NCI-H187 treated with DMSO at 0.1 percent for 48 hours (cell line): ENCODE measurements around the gene ERF.
"Not testable (repeated sequence)": the region's sequence is repeated elsewhere in the genome, so short reads cannot be mapped to it uniquely, and the experiment has no call there.

Experiments
- DNase-seq: peaks from one replicate; lab custom pipeline; 2025; lab: John Stamatoyannopoulos, UW

The ERF gene

DNA sequence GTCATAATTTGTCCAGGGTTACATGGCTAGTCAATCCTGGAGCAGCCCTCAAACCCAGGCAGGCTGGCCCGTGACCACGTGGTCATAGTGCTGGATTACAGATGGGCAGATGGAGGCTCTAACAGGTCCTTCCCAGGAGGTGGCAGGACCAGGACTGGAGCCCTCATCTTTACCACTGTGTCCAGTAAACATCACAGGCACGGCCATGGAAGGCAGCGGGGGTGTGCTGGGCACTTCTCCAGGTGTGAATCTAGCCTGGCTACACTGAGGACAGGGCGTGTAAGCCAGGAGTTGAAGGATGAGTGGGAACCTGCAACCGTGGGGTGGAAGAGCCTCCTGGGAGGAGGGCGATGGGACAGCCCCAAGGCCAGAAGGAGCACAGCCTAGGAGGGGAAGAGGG lies 20.2 kb upstream of the ERF start:
- no peak for DNase-seq

GRCh38 chr19:42274065-42274682 lies 19.2 kb upstream of the ERF start:
- DNase-seq = no peak

DNA sequence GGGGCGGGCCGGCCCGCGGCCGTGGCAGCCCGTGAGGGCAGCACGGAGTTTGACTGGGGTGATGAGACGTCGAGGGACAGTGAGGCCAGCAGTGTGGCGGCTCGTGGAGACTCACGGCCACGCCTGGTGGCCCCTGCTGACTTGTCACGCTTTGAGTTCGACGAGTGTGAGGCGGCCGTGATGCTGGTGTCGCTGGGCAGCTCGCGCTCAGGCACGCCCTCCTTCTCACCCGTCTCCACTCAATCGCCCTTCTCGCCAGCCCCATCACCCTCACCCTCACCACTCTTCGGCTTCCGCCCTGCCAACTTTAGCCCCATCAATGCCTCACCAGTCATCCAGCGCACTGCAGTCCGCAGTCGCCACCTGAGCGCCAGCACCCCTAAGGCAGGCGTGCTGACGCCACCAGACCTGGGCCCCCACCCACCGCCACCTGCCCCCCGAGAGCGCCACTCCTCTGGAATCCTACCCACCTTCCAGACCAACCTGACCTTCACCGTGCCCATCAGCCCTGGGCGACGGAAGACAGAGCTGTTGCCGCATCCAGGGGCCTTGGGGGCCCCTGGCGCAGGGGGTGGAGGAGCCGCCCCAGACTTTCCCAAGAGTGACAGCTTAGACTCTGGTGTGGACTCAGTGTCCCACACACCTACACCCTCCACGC lies 18.6 kb upstream of the ERF start:
- DNase-seq = no peak

GRCh38 chr19:42272989-42273406 lies 18.1 kb upstream of the ERF start:
- no peak for DNase-seq

- DNase-seq = no peak
These were observed 17.6 kb upstream of the ERF start for GRCh38 chr19:42272535-42272897.

GRCh38 chr19:42271861-42272534 lies 17.1 kb upstream of the ERF start:
- no peak for DNase-seq

DNA sequence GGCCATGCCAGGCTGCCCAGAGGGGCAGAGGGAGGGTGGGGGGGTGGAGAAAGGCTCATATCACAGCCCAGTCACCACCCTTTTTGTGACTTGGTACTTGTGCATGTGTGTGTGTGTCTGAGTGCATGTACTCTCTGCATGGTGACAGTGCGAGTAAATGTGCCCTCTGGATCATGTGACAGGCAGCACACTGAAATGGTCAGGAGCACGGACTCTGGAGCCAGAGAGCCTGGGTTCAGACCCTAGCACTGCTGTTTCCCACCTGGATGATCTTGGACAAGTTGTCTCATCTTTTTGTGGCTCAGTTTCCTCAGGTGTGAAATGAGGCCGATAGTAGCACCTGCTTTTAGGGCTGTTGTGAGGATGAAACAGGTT lies 16.1 kb upstream of the ERF start:
- DNase-seq = no peak

- no peak for DNase-seq
These were observed 15.6 kb upstream of the ERF start for GRCh38 chr19:42270346-42271044.

DNA sequence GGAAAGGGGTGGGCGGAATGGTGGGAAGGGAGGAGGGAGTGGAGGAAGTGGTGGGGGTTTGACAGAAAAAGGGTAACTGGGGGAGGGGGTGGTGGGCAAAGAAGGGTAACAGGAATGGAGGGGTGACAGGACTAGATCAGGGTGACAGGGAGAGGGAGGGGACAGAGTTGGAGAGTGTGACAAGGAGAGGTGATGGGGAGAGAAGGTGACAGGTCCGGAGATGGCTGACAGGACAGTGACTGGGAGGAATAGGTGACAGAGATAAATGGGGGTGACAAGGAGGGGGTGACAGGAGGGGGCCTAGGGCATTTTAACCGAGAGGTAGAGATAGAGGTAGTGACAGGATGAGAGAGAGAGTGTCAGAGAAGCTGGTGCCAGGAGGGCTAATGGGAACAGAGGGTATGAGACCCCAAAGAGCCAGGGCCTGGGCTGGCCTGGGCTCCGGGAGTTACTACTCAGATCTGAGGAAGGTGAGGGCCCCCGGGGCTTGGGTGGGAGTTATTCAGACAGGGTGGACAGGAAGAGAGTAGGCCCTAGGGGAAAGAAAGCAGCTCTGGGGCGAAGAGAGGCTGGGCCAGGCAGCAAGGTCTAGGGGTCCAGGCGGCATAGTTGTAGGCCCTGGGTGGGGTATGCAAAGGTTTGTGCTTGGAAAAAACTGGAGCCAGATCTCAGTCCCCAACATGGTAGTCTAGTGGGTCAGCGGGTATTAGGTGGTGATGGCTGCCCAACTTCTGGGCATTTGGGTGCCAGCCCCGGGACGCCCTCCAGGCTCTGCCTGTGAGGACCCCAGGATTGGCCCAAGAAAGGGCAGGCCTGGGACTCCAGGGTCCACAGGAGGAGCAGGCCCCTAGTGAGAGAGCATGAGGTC lies 14.8 kb upstream of the ERF start:
- DNase-seq = no peak

GRCh38 chr19:42268704-42269477 lies 14.0 kb upstream of the ERF start, which contains the start of gene CIC:
Gene CIC (plus strand): TSS chr19:42269252. CDS start chr19:42271784, 2,532 bp downstream.
- peak; percentile 100 for DNase-seq

DNA sequence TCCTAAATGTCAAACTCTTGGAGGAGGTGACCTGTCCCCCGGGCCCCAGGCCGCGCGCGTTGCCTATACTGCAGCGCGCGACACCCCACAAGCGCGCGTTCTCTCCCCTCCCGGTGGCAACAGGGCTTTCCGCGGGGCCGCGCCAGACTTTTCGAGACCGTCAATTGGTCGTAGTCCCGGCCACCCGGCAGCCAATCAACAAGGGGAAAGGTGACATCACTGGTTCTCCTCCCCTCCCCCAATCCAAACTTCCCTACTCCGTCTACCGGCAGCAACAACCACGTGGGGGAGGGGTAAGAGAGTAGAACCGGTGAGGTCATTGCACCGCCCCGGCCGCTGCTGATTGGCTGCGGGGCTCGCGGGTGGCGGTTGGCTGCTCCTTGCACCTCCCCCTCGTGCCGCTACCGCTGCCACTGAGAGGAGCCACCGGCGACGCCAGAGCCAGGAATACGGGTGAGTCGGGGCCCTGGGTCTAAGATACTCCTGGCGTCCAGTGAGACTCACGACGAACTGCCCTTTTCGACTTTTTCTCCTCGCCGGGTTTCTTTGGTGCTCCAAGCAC lies 13.3 kb upstream of the ERF start:
- peak; percentile 99 for DNase-seq

GRCh38 chr19:42267644-42268141 lies 12.8 kb upstream of the ERF start:
- DNase-seq = no peak

DNA sequence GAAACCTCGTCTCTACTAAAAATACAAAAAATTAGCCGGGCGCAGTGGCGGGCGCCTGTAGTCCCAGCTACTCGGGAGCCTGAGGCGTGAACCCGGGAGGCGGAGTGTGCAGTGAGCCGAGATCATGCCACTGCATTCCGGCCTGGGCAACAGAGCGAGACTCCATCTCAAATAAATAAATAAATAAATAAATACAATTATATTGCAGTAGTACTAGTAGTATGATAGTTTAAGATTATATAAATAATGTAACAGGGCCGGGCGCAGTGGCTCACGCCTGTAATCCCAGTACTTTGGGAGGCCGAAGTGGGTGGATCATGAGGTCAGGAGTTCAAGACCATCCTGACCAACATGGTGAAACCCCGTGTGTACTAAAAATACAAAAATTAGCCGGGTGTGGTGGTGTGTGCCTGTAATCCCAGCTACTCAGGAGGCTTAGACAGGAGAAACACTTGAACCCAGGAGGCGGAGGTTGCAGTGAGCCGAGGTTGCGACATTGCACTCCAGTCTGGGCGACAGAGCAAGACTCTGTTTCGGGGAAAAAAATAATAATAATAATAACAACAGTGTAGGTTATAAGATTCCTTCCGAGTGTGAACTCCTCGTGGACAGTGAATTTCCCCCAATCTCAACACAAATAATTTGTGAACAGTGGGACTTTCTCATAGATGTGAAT lies 12.1 kb upstream of the ERF start:
- DNase-seq = not testable (repeated sequence)

DNA sequence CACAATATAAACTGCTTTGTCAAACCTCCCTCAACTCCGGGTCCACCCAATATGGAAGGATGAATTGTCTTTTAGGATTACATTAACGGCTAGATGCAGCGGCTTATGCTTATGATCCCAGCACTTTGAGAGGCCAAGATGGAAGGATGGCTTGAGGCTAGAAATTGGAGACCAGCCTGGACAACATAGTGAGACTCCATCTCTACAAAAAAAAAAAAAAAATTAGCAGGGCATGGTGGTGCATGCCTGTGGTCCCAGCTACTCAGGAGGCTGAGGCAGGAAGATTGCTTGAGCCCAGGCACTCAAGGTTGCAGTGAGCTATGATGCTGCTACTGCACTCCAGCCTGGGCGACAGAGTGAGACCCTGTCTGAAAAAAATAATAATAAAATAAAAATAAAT lies 11.2 kb upstream of the ERF start:
- not testable (repeated sequence) for DNase-seq

GRCh38 chr19:42261763-42262162 lies 6.8 kb upstream of the ERF start:
- DNase-seq = no peak

DNA sequence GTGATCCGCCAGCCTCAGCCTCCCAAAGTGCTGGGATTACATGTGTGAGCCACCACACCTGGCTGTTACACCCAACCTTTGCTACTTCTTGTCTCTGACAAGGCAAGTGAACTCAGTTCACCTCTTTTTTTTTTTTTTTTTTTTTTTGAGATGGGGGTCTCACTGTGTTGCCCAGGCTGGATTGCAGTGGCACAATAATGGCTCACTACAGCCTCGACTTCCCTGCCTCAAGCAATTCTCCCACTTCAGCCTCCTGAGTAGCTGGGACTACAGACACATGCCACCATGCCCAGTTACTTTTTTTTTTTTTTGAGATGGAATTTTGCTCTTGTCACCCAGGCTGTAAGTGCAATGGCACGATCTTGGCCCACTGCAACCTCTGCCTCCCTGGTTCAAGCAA lies 2.9 kb upstream of the ERF start:
- DNase-seq = not testable (repeated sequence)

DNA sequence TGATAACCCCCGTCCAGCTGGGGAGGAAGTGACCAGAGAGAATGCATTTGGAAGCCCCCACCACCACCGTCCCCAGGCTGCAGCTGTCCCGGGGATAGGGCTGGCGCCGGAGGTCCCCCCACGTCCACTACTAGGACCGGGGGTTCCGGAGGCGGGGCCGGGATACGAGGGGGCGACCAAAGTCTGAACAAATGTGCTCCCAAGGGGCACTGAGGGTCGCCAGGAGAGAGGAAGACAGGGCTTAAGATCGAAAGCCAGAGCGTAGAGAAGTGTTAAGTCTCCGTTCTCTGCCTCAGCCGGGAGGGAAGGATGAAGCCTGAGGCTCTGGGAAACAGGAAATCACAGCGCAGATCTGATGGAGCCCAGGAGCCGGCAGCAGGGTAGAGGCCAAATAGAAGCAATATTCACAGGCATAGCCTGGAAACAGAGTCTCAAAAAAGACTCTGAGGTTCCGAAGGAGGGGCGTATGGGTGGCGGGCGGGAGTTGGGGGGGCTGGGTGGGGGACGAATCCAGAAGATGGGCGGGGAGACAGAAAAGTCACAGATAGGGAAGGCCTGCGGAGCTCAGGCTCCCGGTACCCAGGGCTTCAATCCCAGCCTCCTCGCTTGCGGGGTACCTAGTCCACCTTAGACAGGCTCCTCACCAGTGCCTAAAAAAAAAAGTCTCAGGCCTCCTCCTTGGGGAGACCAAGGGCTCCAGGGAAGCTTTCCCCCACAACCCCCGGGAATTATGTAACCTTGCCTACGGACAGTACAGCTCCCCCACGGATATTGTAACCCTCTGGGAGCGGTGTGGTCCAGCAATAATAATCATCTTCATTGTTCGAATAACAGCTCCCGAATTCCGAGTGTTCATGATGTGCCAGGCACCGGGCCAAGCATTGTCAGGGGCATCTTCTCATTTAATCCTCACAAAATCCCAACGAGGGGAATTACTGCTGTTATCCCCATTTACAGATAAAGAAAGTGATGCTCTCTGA lies 1.1 kb upstream of the ERF start:
- DNase-seq = no peak

- no peak for DNase-seq
These were observed 659 bp downstream of the ERF start for GRCh38 chr19:42254089-42254849.
